Measurements from ENCODE around the gene HNRNPM.

GRCh38 chr19:8413629-8413995 is 31.2 kb upstream of the HNRNPM start:
- TF ChIP-seq CTCF (IDR thresholded peaks at IDR 0.05; ENCODE audit: low read depth, low read length) (no peak), POLR2A (IDR thresholded peaks at IDR 0.05; ENCODE audit: extremely low read depth, insufficient read length) (no peak), MAX (IDR thresholded peaks at IDR 0.05; ENCODE audit: low read depth, low read length) (no peak), MYC (IDR thresholded peaks at IDR 0.05; ENCODE audit: low read depth, low read length) (no peak)

All from NB4 (cell line).